DMS53 treated with DMSO at 0.1 percent for 48 hours (cell line): ENCODE data around the gene SIRT5.

Experiments
- DNase-seq: peaks from one replicate; lab custom pipeline; 2025; ENCODE audit not compliant: unreplicated experiment; lab: John Stamatoyannopoulos, UW

The SIRT5 gene

DNA sequence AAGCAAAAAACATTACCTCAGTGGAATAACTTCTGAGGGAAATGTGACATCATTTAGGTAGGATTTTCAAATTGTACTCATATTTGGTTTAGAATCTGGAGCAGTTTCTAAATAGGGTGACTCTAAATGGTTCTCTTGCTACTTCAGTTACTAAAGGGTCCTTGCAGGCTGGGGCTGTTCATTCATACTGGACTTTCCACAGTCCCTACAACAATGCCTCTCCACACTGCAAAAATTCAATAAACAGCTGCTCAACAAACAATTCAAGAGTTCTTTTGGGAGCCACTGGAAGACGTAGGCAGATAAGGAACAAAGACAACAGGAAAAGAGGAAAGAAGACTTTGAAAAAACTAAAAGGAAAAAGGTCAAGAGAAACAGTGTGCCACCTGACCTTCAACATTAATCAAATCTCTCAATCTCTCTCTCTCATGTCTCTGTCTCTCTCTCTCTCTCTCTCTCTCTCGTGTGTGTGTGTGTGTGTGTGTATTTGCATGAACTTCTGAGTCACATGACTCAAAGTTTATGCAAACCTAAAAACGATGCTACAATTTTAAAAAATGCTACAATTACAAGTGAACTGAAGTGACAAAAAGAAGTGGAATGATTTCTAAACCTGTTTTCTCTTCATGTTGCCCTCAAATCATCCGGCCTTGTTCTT lies 55.2 kb downstream of the SIRT5 start:
- no peak for DNase-seq

DNA sequence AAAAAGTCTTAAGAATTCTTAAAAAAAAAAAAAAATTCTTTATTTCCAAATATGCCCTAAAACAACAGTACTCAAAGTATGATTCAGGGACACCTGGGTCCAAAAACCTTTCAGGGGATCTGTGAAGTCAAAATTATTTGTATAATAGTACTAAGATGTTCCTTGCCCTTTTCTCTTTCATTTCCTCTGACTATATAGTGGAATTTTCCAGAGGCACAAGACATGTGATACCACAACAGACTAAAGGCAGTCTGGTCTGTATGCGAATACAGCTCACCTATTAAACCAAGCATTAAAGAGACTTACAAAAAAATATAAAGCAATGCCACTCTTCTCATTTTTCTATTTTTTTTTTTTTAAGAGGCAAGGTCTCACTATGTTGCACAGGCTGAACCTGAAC lies 56.1 kb downstream of the SIRT5 start:
- DNase-seq = no peak

DNA sequence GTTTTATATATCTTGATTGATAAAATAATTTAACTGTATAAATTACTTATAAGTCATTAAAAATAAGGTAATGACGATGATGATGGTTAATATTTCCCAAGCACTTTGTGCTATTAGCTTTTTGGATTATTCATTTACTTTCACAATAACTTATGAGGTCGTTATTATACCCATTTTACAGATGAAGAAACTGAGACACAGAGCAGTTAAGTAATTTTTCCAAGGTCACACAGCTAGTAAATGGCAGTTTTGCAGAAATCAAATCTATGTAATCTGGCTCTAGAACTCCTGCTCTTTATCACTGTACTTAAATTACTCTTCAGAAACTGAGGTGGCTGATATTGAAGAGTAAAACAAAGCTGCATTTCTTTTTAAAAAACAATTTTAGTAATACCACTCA lies 58.9 kb downstream of the SIRT5 start:
- no peak for DNase-seq

DNA sequence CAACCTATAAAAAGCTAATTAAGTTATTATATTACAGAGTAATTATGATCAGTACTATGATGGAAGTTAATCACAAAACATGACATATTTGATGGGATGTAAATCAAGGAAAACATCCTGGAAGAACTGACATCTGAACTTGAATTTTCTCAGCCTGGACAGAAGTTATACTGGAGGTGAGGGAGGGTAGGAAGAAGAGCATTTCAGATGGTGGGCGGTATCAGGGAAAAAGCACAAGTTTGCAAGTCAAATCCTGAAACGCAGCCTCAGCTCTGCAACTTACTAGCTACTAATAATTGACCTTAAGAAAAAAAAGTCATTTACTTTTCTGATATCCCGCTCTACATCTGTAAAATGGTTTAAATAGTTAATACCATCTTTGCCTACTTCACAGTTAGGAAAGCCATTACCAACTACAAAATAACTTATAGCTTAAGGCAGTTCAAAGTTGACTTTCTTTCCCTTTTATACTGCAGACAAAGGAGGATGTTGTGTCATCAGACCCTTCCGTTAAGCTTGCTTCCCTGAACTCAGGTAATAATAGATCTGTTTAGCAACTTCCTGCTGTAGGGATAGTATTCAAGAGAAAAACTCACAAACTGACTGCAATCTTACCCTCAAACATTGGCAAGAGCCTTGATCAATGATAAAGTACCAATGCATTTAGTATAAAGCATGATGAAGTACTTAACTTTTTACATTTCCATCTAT lies 61.7 kb downstream of the SIRT5 start:
- DNase-seq = no peak

DNA sequence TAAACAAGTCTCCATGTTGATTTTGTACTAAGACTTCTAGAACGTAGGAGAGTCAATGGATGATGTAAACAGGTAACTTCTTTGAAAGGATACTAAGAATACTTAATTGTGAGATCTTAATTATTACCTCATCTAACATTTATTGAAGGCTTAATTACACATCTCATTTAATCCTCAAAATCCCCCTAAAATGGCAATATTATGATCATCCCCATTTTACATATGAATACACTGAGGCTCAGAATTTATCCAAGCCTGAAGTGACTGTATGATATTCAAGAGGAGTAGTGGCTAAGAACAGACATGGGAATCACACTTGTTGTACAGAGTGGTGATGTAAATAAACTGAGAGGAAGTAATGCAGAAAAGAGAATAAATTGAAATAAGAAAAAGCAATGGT lies 63.6 kb downstream of the SIRT5 start:
- no peak for DNase-seq

DNA sequence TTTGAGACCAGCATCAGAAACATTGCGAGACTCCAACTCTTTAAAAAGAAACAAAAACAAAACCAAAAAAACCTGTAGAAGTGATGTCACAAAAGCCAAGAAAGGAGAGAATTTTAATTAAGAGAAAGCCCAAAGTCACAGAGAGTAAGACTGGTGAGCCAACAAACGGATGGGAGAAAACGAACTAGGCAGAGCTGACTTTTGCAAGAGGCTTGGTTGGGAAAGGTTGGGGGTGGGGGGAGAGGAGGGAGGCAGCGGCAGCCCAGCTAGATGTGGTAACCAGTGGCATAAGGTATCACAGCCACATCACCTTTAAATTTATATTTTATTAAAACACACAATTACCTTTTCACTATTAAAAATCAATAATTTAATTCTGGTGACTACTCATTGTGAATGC lies 64.2 kb downstream of the SIRT5 start:
- no peak for DNase-seq

DNA sequence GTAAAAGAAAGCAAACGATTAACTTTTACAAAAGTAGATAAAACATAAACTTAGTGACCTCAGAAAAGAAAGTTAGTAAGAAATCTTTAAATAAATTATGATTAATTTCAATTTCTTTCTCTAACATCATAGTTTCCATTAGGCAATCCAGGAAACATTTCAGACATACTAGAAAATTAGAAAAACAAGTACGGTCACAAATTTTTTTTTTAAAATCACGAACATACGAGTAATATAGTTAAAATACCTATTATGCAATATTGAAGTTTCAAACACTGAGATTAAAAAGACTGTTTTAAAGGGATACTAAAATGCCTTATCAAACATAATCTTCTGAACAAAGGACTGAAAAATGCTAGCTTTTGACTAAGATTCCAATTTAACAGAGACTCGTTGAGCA lies 66.9 kb downstream of the SIRT5 start:
- no peak for DNase-seq

DNA sequence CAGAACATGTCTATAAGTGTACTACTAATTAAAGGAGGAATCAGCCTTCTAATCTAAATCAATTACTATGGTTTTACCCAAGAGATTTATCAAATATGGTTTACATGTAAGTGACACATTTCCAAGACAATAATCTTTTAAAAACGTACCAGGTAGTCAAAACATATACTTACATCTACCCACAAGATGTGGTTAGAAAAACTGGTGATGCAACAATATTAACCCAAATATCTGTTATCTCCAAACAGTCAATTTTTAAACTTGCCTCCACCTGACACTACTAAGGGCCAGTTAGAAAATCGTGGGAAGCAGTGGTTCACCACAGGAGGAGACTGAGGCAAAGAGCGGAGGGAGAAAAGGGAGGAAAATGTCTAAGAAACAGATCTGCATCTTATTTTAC lies 68.7 kb downstream of the SIRT5 start:
- no peak for DNase-seq

DNA sequence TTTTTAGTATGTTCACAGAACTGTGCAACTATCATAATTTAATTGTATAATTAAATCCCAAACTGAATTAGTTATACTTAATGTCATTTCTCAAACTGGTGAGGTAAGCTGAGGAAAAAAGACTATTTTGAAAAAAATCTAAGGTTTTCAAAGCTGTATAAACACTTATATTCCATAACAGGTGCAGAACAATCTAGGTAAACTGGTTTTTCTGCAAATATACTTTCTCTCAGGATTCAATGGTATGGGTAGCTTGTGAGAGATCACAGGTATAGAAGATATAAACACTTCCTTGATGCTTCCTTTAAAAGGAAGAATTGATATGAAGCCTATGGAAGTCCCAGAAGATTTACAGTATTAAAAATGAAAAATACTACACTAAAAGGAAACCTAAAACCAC lies 74.4 kb downstream of the SIRT5 start:
- DNase-seq = peak; percentile 96

DNA sequence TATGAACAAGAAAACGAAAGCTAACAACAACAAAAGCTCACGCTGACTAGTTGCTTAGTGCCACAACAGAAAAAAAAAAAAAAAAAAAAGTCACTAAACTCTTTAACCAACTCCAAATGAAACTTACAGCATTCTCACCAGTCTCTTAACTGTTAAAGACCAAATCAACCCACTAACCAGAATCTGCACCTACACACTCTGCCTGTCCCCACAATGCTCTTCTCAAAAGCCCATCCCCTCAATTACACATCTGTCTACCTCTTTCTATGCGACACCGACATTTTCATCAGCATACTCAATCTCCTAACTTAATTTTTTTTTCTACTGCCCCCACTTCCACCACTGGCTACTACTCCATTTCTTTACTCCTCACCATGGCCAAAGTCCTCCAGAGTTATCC lies 75.0 kb downstream of the SIRT5 start:
- DNase-seq = no peak

DNA sequence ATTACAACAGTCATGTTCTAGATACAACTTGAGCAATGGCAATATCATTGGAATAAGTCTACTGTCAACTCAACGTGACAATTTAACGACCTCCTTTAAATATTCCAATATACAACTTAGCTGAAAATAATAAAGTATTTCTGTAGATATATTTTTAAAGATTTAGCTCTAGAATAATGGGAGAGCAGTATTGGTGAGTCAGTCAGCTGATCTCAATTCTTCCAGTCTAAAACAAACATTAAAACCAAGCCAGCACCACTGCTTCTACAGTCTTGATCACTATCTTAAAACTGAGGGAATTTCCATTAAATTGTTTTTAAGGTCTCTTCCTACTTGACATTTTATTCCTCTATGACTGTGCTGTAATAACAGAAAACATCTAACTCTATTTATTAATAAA lies 78.9 kb downstream of the SIRT5 start:
- DNase-seq = no peak

DNA sequence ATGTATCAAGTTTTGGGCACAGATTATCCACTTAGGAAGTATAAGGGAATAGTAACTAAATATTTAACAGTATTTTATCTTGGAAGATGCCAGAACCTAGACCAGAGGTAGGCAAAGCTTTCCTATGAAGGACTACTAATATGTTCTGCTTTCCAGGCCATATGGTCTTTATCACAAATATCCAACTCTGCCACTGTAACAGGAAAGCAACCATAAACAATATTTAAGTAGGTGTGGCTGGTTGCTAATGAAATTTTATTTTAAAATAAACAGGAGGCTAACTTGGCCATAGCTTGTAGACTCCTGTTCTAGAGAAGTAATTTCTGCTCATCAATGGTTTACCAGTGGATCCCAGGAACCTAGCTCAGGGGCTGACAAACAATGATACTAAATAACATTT lies 80.1 kb downstream of the SIRT5 start:
- no peak for DNase-seq

DNA sequence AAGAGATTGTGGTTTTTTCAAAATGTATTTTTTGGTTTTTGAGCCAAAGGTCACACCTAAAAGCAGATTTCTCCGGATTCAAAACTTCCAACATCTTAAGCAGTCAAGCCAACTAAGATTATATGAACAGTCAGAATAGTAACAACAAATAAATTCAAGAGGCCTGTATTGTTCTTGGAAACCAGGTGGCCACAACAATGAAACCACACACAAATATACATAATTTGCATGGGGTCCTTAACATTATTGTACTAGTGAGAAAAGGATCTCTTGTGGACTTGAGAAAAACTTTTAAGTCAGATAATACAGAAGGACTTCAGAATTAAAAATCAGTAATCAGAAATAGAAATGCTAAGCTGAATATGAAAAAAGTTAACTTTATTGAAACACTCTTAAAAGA lies 81.3 kb downstream of the SIRT5 start:
- DNase-seq = no peak

DNA sequence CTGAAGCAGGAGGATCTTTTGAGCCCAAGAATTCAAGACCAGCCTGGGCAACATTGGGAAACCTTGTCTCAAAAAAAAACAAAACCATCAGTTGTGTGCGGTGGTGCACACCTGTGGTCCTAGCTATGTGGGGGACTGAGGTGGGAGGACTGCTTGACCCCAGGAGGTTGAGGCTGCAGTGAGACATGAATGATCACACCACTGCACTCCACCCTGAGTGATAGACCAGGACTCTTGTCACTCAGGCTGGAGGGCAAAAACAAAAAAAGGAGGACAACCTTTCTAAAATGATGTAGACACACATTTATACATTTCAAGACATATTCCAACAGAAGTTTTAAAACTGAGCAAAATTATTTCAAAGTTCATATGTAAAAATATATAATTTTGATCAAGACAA lies 85.9 kb downstream of the SIRT5 start:
- DNase-seq = no peak

DNA sequence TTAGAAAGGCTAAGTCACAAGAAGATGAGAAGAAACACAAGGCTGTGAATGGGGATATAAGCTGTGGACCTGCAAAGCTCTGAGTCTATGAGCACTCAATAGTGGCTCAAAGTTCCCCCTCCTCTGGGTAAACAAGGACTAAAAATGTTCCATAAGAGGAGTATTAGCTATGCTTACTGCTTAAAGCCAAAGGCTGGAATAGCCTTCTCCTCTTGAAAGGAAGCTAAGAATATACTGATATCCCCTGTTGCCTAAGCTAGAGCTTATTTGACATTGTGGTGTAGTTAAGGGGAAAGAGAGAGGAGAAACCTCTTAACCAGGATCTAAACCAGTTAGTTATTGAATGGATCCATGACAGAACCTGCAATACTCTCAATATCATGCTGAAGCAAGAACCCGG lies 86.5 kb downstream of the SIRT5 start:
- no peak for DNase-seq

DNA sequence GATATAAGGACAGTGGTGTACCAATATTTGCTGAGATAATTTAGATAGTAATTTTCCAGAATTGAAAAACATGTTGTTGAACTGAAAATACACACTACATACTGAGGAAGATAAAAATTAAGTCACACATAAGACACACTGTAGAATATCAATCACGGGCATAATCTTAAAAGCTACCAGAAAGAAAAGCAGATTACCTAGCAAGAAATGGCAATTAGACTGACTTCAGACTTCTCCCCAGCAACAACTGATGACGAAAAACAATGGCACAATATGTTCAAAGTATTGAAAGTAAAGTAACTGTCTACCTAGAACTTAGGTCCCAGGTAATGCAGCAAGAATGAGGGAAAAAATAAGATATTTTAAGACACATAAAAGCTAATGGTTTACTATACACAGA lies 87.2 kb downstream of the SIRT5 start:
- DNase-seq = no peak

DNA sequence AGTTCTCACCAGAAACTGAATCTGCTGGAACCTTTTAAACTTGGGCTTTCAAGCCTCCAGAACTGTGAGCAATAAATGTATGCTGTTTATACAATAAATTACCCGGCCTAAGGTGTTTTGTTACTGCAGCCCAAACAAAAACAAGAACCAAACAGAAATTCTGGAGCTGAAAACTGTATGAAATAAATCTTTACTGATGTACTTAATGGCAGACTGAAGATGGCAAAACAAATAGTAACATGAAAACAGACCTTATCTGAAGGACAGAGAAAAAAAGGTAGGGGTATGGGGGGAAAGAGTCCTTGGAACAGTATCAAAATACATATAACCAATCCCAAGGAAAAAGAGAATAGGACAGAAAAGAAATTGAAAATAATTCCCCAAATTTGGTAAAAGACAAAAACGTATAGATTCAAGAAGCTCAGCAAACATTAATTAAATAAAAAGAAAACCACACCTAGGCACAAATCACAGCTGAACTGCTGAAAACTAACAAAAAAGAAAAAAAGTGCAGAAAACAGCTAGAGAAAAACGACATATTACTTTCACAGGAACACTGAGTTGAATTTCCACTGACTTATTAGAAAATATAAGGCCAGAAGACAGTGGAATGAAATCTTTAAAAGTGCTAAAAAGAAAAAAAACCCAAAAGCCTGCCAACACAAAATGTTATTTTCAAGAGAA lies 88.4 kb downstream of the SIRT5 start:
- no peak for DNase-seq

DNA sequence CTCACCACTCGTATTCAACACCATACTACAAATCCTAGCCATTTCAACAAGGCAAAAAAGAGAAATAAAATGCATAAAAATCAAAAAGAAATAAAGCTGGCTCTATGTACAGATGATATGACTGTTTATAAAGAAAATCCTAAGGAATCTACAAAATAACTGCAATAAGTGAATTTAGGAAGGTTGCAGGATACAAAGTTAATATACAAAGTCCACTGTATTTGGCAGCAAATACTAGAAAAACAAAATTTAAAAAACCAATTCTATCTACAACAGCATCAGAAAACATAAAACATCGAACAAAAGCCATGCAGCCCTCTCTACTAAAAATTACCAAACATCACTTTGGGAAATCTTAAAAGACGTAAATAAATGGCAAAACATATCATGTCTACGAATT lies 89.6 kb downstream of the SIRT5 start:
- no peak for DNase-seq
